Keratinocyte (primary cell): ENCODE data around the gene ADGRV1.

Experiments used
- EZH2 ChIP-seq: IDR thresholded peaks from one replicate; pipeline ENCODE4 v1.6.1; 2012; ENCODE audit warnings: inconsistent platforms, mild to moderate bottlenecking, low read length, moderate library complexity
- TF ChIP-seq, protein P1 (sequence below), 3 experiments: IDR thresholded peaks in 1 of 3; conservative IDR thresholded peaks in 1 of 3; optimal IDR thresholded peaks in 1 of 3; 2 replicates in 2 of 3; 3 replicates in 1 of 3; pipeline versions ENCODE3 to v1.5.1; 2011; ENCODE audit warnings: low read length in 3 of 3, mild to moderate bottlenecking in 3 of 3, moderate library complexity in 2 of 3, control low read depth in 1 of 3, inconsistent platforms in 1 of 3; ENCODE audit not compliant: insufficient read depth in 2 of 3; ENCODE audit errors: extremely low read depth in 1 of 3

- TF ChIP-seq, protein P1, sequence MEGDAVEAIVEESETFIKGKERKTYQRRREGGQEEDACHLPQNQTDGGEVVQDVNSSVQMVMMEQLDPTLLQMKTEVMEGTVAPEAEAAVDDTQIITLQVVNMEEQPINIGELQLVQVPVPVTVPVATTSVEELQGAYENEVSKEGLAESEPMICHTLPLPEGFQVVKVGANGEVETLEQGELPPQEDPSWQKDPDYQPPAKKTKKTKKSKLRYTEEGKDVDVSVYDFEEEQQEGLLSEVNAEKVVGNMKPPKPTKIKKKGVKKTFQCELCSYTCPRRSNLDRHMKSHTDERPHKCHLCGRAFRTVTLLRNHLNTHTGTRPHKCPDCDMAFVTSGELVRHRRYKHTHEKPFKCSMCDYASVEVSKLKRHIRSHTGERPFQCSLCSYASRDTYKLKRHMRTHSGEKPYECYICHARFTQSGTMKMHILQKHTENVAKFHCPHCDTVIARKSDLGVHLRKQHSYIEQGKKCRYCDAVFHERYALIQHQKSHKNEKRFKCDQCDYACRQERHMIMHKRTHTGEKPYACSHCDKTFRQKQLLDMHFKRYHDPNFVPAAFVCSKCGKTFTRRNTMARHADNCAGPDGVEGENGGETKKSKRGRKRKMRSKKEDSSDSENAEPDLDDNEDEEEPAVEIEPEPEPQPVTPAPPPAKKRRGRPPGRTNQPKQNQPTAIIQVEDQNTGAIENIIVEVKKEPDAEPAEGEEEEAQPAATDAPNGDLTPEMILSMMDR (optimal IDR thresholded peaks at IDR 0.05 in 1 of 3, IDR thresholded peaks at IDR 0.05 in 1 of 3, conservative IDR thresholded peaks at IDR 0.05 in 1 of 3; ENCODE audit: extremely low read depth in 1 of 3, insufficient read depth in 2 of 3, low read length in 3 of 3), result no peak
- TF ChIP-seq EZH2, result no peak
Observed at GRCh38 chr5:90519081-90519480, 39.5 kb upstream of the ADGRV1 start.
